ENCODE results near the gene FAM168A.

The FAM168A gene

GRCh38 chr11:73397468-73398131 lies 200.3 kb downstream of the FAM168A start:
- no peak for DNase-seq

- DNase-seq: no peak
Observed at GRCh38 chr11:73396985-73397384, 200.9 kb downstream of the FAM168A start.

- DNase-seq: no peak
Observed at GRCh38 chr11:73396251-73396930, 201.5 kb downstream of the FAM168A start.

GRCh38 chr11:73395297-73396208 lies 202.4 kb downstream of the FAM168A start:
- no peak for DNase-seq

- no peak for DNase-seq
Observed at GRCh38 chr11:73394416-73395296, 203.3 kb downstream of the FAM168A start.

- DNase-seq: peak; percentile 76
Observed at GRCh38 chr11:73393479-73394415, 204.2 kb downstream of the FAM168A start.

GRCh38 chr11:73393011-73393380 lies 204.9 kb downstream of the FAM168A start:
- no peak for DNase-seq

GRCh38 chr11:73392108-73393010 lies 205.6 kb downstream of the FAM168A start:
- no peak for DNase-seq

GRCh38 chr11:73391665-73392064 lies 206.2 kb downstream of the FAM168A start:
- DNase-seq: no peak

- DNase-seq: no peak
Observed at GRCh38 chr11:73390601-73391565, 207.0 kb downstream of the FAM168A start.

GRCh38 chr11:73389916-73390315 lies 208.0 kb downstream of the FAM168A start:
- DNase-seq: no peak

GRCh38 chr11:73389134-73389525 lies 208.8 kb downstream of the FAM168A start:
- DNase-seq: no peak

- DNase-seq: no peak
Observed at GRCh38 chr11:73388265-73389133, 209.4 kb downstream of the FAM168A start.

- DNase-seq: no peak
Observed at GRCh38 chr11:73387594-73388264, 210.2 kb downstream of the FAM168A start.

- DNase-seq: no peak
Observed at GRCh38 chr11:73386546-73386945, 211.4 kb downstream of the FAM168A start.

- DNase-seq: no peak
Observed at GRCh38 chr11:73386016-73386415, 211.9 kb downstream of the FAM168A start.

All from RPMI8226 (cell line).